GM21381 (cell line): Measurements from ENCODE around the gene DCDC2B.

Experiments used
- ATAC-seq: cut with Tn5 transposase; IDR thresholded peaks from one replicate; pipeline ENCODE4 v1.9.1; 2021; ENCODE audit warnings: mild to moderate bottlenecking, moderate library complexity; ENCODE audit not compliant: unreplicated experiment

The DCDC2B gene

GRCh38 chr1:32195972-32196823, 12.7 kb upstream of the DCDC2B start:
- no peak for ATAC-seq

GRCh38 chr1:32197074-32197473, 11.8 kb upstream of the DCDC2B start:
- no peak for ATAC-seq

DNA sequence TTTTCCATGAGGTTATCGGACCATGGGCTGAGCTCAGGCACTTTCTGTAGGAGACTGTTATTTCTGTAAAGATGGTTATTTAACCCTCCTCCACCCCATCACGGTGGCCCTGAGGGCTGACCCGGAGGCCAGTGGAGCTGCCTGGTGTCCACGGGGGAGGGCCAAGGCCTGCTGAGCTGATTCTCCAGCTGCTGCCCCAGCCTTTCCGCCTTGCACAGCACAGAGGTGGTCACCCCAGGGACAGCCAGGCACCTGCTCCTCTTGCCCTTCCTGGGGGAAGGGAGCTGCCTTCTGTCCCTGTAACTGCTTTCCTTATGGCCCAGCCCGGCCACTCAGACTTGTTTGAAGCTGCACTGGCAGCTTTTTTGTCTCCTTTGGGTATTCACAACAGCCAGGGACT, 11.1 kb upstream of the DCDC2B start:
- ATAC-seq: no peak

DNA sequence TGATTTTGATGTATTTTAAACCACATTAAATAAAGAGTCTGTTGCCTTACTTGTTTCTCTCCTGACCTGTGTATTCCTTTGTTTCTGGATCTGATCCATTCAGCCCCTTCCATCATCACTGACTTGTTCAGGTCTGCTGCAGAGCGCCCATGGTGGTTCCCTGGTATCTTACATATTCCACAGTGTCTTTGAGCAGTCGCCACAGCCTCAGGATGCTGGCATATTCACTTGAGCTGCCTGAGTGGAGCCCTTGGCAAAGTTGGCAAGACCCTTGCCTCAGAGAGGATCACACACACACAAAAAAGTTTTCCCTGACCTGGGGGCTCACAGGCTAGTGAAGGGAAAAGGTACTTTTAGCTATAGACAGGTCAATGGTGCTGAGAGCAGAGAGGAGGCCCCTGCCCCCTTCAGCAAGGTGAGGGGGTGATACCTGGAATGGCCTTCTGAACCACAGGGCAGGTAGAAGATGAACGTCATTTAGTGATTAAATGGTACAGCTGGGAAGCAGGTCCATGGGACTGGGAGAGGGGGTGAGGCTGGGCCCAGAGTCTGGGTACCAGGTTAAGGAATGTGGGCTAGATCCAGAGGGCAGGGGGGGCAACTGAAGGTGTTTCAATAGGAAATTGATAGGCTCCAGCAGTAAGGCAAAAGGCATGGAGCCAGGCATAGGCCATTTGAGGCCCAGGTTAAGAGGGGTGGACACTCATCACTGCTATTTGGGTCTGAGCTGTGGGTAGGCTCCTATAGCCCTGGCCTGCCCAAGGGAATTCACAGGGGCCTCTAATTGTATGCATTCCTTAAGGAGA, 10.4 kb upstream of the DCDC2B start:
- ATAC-seq: no peak

- no peak for ATAC-seq
Observed at GRCh38 chr1:32199043-32199716, 9.7 kb upstream of the DCDC2B start.

DNA sequence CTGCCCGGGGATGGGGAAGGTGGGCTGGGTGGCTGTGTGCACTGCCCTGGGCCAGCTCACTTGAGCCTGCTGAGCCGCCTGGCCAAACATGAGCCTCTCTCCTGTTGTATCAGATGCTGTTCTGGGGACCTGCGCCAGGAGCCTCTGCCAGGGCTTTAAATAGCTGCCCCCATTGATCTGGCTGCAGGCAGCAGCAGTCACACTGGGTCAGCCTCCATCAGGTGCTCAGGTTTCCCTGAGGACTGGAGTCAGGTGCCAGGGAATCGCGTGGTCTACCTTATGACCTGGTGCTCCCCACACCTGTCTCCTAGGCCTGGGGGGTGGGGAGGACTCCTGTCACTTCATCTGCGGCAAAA, 9.2 kb upstream of the DCDC2B start:
- no peak for ATAC-seq

- no peak for ATAC-seq
Observed at GRCh38 chr1:32200226-32201010, 8.5 kb upstream of the DCDC2B start, which contains the start of gene CCDC28B. TSS of gene CCDC28B (plus strand) at chr1:32200595. CDS start at chr1:32201936, 1,341 bp downstream.

GRCh38 chr1:32201011-32201855, 7.7 kb upstream of the DCDC2B start:
- ATAC-seq: no peak

GRCh38 chr1:32204943-32205361, 3.9 kb upstream of the DCDC2B start:
- ATAC-seq: no peak

- no peak for ATAC-seq
Observed at GRCh38 chr1:32205401-32206370, 3.2 kb upstream of the DCDC2B start, which contains the start of gene IQCC. TSS of gene IQCC (plus strand) at chr1:32205671. CDS start at chr1:32205682, 11 bp downstream.

GRCh38 chr1:32208469-32208868, 420 bp upstream of the DCDC2B start:
- ATAC-seq: no peak

DNA sequence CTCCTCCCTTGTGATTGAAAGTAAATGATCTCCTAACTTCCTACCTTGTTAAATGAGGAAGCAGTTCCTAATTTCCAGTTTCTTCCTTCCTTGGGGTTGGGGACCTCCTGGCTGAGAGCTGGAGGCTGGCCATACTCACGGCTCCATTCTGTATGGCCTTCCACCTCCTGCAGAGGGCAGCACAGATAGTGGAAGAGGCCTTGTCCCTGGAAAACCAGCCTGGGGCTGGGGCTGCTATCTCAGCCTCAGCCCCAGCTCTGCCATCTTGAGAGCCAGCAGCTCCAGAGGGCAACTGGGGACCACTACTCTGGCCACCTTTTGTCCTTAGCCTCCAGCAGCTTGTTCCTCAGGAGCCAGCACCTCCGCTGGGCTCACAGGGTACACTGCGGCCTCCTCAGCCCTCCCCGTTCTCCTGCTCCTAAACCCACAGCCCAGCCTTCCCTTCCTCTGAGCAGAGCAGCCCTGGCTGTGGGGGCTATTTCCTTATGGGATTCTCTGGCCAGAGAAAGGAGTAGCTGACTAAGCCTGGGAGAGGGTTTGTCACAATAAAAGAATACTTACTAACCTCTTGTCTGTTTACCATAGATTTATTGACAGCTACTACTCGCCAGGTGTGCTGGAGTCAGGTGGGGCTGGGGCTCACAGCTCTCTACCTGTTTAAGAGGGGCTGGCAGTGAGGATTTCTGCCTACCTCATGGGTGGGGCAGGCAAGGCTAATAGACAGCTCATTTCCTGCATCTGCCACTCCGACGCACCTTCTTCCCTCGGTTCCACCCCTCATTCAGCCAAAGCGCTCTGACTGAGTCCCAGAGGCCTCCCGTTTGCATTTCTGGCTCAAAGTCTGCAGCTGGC, 7.0 kb downstream of the DCDC2B start:
- ATAC-seq: no peak

DNA sequence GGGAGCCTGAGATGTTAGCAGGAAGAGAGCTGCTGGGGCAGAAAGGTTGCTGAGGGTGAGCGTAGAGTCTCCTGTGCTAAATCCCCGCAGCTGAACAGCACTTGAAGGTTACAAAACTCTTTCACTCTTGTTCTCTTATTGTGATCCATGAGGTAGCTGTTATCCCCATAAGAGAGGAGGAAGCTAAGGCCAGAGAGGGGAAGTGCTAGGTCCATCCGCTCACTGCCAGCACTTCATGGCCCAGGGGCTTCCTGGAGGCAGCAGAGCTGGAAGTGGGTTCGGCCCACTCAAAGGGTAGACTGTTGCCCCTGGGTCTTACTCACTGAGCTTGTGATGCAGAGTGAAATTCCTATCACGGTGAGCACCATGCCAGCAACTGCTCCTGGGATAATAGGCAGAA, 7.7 kb downstream of the DCDC2B start:
- ATAC-seq: no peak

DNA sequence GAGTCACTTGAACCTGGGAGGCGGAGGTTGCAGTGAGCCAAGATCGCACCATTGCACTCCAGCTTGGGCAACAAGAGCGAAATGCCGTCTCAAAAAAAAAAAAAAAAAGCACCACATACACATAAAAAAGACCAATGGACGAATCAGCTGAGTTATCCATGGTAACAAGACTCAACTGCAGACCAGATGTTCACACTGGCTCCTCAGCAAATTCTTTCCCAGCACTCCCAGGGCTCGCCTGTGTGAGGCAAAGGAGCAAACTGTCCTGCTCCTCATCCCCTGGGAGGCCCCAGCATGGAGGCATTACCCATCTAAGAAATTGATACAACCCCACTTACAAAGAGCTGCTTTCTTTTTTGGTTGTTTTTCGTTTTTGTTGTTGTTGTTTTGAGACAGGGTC, 10.1 kb downstream of the DCDC2B start:
- no peak for ATAC-seq

DNA sequence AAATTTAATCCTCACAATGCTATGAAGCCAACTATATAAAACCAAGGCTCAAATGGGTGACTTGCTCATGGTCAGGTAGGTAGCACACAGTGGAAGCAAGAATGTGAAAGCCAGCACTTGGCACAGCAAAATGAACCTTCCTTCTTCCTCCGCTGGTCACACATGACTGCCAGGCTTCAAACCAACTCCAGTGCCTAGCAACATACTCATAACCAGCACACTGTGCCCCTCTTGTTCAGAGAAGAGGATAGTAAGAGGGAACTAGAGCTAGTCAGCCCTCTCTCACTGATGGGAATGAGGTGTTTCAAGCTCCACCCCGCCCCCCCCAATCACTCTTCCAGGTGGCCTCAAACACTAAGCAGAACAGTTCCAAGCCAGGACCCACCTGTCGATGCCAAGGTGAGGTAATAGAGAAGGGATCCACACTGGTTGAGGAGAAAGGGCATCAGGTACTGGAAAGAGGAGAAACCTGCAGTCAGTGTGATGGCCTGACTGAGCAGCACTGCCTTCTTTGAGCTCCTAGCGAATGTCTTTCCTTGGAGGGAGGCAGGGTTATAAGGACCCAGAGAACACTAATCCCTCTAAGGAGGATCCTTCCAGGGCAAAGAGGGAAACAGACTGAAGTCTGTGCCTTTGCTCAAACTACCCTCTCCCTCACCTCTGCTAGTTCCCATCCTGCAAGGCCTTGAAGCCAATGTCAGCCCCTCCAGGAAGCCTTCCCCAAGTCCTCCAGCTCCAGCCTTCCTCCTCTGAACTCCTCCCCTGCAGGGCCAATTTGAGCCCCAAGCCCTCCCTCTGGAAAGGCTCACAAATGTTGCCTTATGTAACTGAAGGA, 12.1 kb downstream of the DCDC2B start:
- ATAC-seq: no peak

GRCh38 chr1:32221581-32221979, 12.7 kb downstream of the DCDC2B start:
- ATAC-seq: no peak
